IMR-90 (cell line): ENCODE data around the gene GCC2. TPM values are rescaled to one million over a fixed set of nuclear protein-coding genes. Genes with fewer than 3 reads are reported as not detected.

ENCODE experiments used
- ATAC-seq: fragments of 200-7000 bp; cut with Tn5 transposase; 2 replicates; pipeline ENCODE4 v1.9.1; 2020; ENCODE audit warnings: low read depth, mild to moderate bottlenecking, moderate library complexity
- BruUV-seq: library from RNA; stranded (reverse); fragments of 400-500 nt; replicated peaks from 2 replicates; lab custom pipeline; 2021; lab: Mats Ljungman, UMichigan
- CTCF ChIA-PET: fragments of 300-600 bp; formaldehyde crosslinking; extraction: SDS; loops from one replicate; lab custom pipeline; 2021; ENCODE audit warnings: antibody characterized with exemption; lab: Yijun Ruan, JAX
- POLR2A ChIA-PET: fragments of 300-600 bp; sonication (Branson Sonifier 250); formaldehyde crosslinking; loops from one replicate; lab custom pipeline; 2022; ENCODE audit warnings: antibody characterized with exemption; ENCODE audit not compliant: unreplicated experiment; lab: Charles Lee
- DNase-seq: peaks from one replicate; pipeline ENCODE4 v3.0.0; 2013
- H2AFZ ChIP-seq: replicated peaks from 2 replicates; pipeline ENCODE3; 2013; ENCODE audit warnings: low read length, mild to moderate bottlenecking; ENCODE audit not compliant: poor library complexity
- H2AK5ac ChIP-seq: 2 replicates; pipeline ENCODE4 v1.6.1; 2013; ENCODE audit warnings: low read depth, low read length, inconsistent platforms
- H2AK9ac ChIP-seq: replicated peaks from 2 replicates; pipeline ENCODE3; 2013; ENCODE audit warnings: mild to moderate bottlenecking, low read depth, low read length, moderate library complexity; ENCODE audit not compliant: poor library complexity
- H2BK120ac ChIP-seq: 2 replicates; pipeline ENCODE4 v1.6.1; 2013; ENCODE audit warnings: low read depth, low read length, inconsistent platforms
- H2BK15ac ChIP-seq: 3 replicates; pipeline ENCODE4 v1.6.1; 2013; ENCODE audit warnings: low read depth, low read length, inconsistent platforms
- H2BK20ac ChIP-seq: 2 replicates; pipeline ENCODE4 v1.6.1; 2013; ENCODE audit warnings: low read depth, mild to moderate bottlenecking, inconsistent platforms, low read length, moderate library complexity
- H2BK5ac ChIP-seq: 2 replicates; pipeline ENCODE4 v1.6.1; 2013; ENCODE audit warnings: mild to moderate bottlenecking, low read depth, low read length, inconsistent platforms; ENCODE audit not compliant: poor library complexity, severe bottlenecking
- H3K14ac ChIP-seq: replicated peaks from 2 replicates; pipeline ENCODE4 v1.6.1; 2013; ENCODE audit warnings: low read depth, low read length, inconsistent platforms
- H3K18ac ChIP-seq: 2 replicates; pipeline ENCODE4 v1.6.1; 2013; ENCODE audit warnings: low read depth, low read length, control low read depth
- H3K23ac ChIP-seq: 2 replicates; pipeline ENCODE4 v1.6.1; 2013; ENCODE audit warnings: low read depth, low read length, inconsistent platforms
- H3K27ac ChIP-seq: 2 replicates; pipeline ENCODE4 v1.5.1; 2013; ENCODE audit warnings: mild to moderate bottlenecking, control low read depth, low read length; ENCODE audit not compliant: insufficient read depth
- H3K27me3 ChIP-seq: 2 replicates; pipeline ENCODE4 v1.6.1; 2013; ENCODE audit warnings: low read length; ENCODE audit not compliant: control insufficient read depth, insufficient read depth
- H3K36me3 ChIP-seq: 2 replicates; pipeline ENCODE4 v1.6.1; 2013; ENCODE audit warnings: low read length, mixed read lengths; ENCODE audit not compliant: control insufficient read depth, insufficient read depth
- H3K4ac ChIP-seq: 2 replicates; pipeline ENCODE4 v1.6.1; 2013; ENCODE audit warnings: low read depth, low read length, inconsistent platforms
- H3K4me1 ChIP-seq: 2 replicates; pipeline ENCODE4 v1.6.1; 2013; ENCODE audit warnings: low read length, mixed read lengths; ENCODE audit not compliant: control insufficient read depth, insufficient read depth
- H3K4me2 ChIP-seq: 2 replicates; pipeline ENCODE4 v1.6.1; 2013; ENCODE audit warnings: low read depth, mild to moderate bottlenecking, control low read depth, low read length, moderate library complexity
- H3K4me3 ChIP-seq: 2 replicates; pipeline ENCODE4 v1.5.1; 2013; ENCODE audit warnings: low read depth, mild to moderate bottlenecking, control low read depth, low read length, moderate library complexity; ENCODE audit not compliant: insufficient read depth
- H3K56ac ChIP-seq: 2 replicates; pipeline ENCODE4 v1.6.1; 2013; ENCODE audit warnings: low read length, inconsistent platforms; ENCODE audit not compliant: insufficient read depth; ENCODE audit errors: extremely low read depth
- H3K79me1 ChIP-seq, 2 experiments: 2 replicates each; pipeline ENCODE4 v1.6.1; 2013; ENCODE audit warnings: low read length in 2 of 2, inconsistent platforms in 1 of 2, low read depth in 1 of 2
- H3K9ac ChIP-seq: 2 replicates; pipeline ENCODE4 v1.6.1; 2013; ENCODE audit warnings: low read depth, low read length, control low read depth
- H3K9me1 ChIP-seq: 2 replicates; pipeline ENCODE4 v1.6.1; 2013; ENCODE audit warnings: low read length, inconsistent platforms; ENCODE audit not compliant: insufficient read depth
- H3K9me3 ChIP-seq: 2 replicates; pipeline ENCODE4 v1.6.1; 2013; ENCODE audit warnings: low read length; ENCODE audit not compliant: control insufficient read depth, insufficient read depth
- H4K20me1 ChIP-seq: 2 replicates; pipeline ENCODE4 v1.6.1; 2013; ENCODE audit warnings: low read length, inconsistent platforms; ENCODE audit not compliant: insufficient read depth
- H4K5ac ChIP-seq: 2 replicates; pipeline ENCODE4 v1.6.1; 2013; ENCODE audit warnings: mild to moderate bottlenecking, low read depth, low read length, control low read depth
- H4K8ac ChIP-seq, 2 experiments: 2 replicates each; pipeline ENCODE4 v1.6.1; 2013; ENCODE audit warnings: low read depth in 2 of 2, low read length in 2 of 2, control low read depth in 1 of 2, inconsistent platforms in 1 of 2
- H4K91ac ChIP-seq: 2 replicates; pipeline ENCODE4 v1.6.1; 2013; ENCODE audit warnings: low read depth, low read length, inconsistent platforms; ENCODE audit not compliant: insufficient read depth
- BHLHE40 ChIP-seq: fragments of 150-350 bp; IDR thresholded peaks from 2 replicates; pipeline ENCODE4 v1.6.1; 2016; ENCODE audit warnings: mild to moderate bottlenecking, low read depth, low read length
- CEBPB ChIP-seq: IDR thresholded peaks from 2 replicates; pipeline ENCODE4 v1.6.1; 2012; ENCODE audit warnings: low read depth, low read length, improper control_type of control experiment
- CHD1 ChIP-seq: IDR thresholded peaks from 2 replicates; pipeline ENCODE4 v1.6.1; 2012; ENCODE audit warnings: low read depth, low read length, improper control_type of control experiment
- FOS ChIP-seq: fragments of 150-350 bp; IDR thresholded peaks from 2 replicates; pipeline ENCODE4 v1.6.1; 2016; ENCODE audit warnings: low read depth, low read length
- MAFK ChIP-seq: IDR thresholded peaks from 2 replicates; pipeline ENCODE4 v1.6.1; 2012; ENCODE audit warnings: low read depth, low read length, improper control_type of control experiment
- MAZ ChIP-seq: IDR thresholded peaks from 2 replicates; pipeline ENCODE4 v1.6.1; 2012; ENCODE audit warnings: low read depth, mild to moderate bottlenecking, low read length, improper control_type of control experiment, moderate library complexity, borderline replicate concordance
- MXI1 ChIP-seq: IDR thresholded peaks from 2 replicates; pipeline ENCODE4 v1.6.1; 2012; ENCODE audit warnings: low read depth, mild to moderate bottlenecking, low read length, moderate library complexity, borderline replicate concordance
- NFE2L2 ChIP-seq: fragments of 150-350 bp; IDR thresholded peaks from 2 replicates; pipeline ENCODE4 v1.6.1; 2016; ENCODE audit warnings: low read depth, mild to moderate bottlenecking, low read length
- POLR2A ChIP-seq: IDR thresholded peaks from 2 replicates; pipeline ENCODE4 v1.6.1; 2012; ENCODE audit warnings: mild to moderate bottlenecking, low read depth, low read length
- RAD21 ChIP-seq: IDR thresholded peaks from 2 replicates; pipeline ENCODE4 v1.6.1; 2012; ENCODE audit warnings: low read length, improper control_type of control experiment
- RCOR1 ChIP-seq: IDR thresholded peaks from 2 replicates; pipeline ENCODE4 v1.6.1; 2012; ENCODE audit warnings: mild to moderate bottlenecking, low read length, improper control_type of control experiment; ENCODE audit not compliant: insufficient replicate concordance
- RFX5 ChIP-seq: IDR thresholded peaks from 2 replicates; pipeline ENCODE4 v1.8.0; 2012; ENCODE audit warnings: low read depth, mild to moderate bottlenecking, low read length, moderate library complexity
- SMC3 ChIP-seq: fragments of 150-350 bp; IDR thresholded peaks from 2 replicates; pipeline ENCODE4 v1.6.1; 2016; ENCODE audit warnings: low read depth, mild to moderate bottlenecking, antibody characterized with exemption, low read length, moderate library complexity
- WGBS, 2 experiments: methylation state at CpG; one replicate each; pipeline versions ENCODE4 v1.1.5 to v1.1.7; 2013; ENCODE audit warnings: missing lambda C conversion rate in 2 of 2; ENCODE audit not compliant: insufficient read length in 1 of 2; ENCODE audit errors: extremely low coverage in 2 of 2; 5-methylcytosine and 5-hydroxymethylcytosine counted together
- dilution Hi-C: fragments of 300-500 bp; cut with HindIII; formaldehyde crosslinking; loops from one replicate; pipeline ENCODE4 v1.14.3; 2018; ENCODE audit warnings: low sequenced_read_pairs; ENCODE audit not compliant: unreplicated experiment
- in situ Hi-C: fragments of 300-500 bp; cut with MboI; formaldehyde crosslinking; loops from 3 replicates; pipeline ENCODE4 v1.14.3; 2019; ENCODE audit warnings: low sequenced_read_pairs, inconsistent platforms, mixed read lengths
- intact Hi-C: fragments of 100-400 bp; cut with micrococcal nuclease; formaldehyde crosslinking; loops from 2 replicates; pipeline ENCODE4 v1.10.0; 2022
- polyA plus RNA-seq, 3 experiments: library from polyadenylated mRNA; depleted of rRNA; stranded (reverse); fragments of >200 nt; gene quantifications; 2 replicates each; pipeline ENCODE4 v1.2.3, GENCODE V29; 2012; ENCODE audit warnings: low replicate concordance in 1 of 3
- total RNA-seq: library from RNA; depleted of rRNA; stranded (reverse); fragments of >200 nt; gene quantifications from 2 replicates; pipeline ENCODE4 v1.2.3, GENCODE V29; 2012
- TF ChIP-seq, protein P1 (sequence below): conservative IDR thresholded peaks from 2 replicates; pipeline ENCODE4 v1.5.1; 2012; ENCODE audit warnings: mild to moderate bottlenecking, low read depth, low read length, improper control_type of control experiment
- TF ChIP-seq, protein P2 (sequence below): fragments of 150-350 bp; IDR thresholded peaks from 2 replicates; pipeline ENCODE4 v1.6.1; 2016; ENCODE audit warnings: low read depth, mild to moderate bottlenecking, low read length, moderate library complexity, borderline replicate concordance
- TF ChIP-seq, protein P3 (sequence below): fragments of 150-350 bp; IDR thresholded peaks from 2 replicates; pipeline ENCODE4 v1.6.1; 2017; ENCODE audit warnings: mild to moderate bottlenecking, antibody characterized with exemption, low read length, low read depth

The GCC2 gene
- total and polyA plus RNA-seq, 2 of the 4 experiments (the other 2 are of a cell fraction), result 6.4 to 8.6 TPM

DNA sequence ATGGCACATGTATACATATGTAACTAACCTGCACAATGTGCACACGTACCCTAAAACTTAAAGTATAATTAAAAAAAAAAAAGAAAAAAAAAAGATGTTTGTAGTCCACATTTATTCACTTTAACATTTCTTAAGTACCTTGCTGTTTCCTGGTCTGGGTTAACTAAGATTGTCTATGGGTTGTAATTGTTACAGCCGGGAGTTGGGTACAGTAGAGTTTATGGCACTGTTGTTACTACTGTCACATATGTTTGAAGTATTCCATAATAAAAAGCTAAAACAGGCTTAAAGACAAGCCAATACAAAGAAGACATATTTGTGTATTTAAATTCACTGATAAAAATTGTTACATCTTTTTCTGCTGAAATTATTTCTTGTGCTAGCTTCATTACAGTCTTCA, 36.2 kb downstream of the GCC2 start:
- TF ChIP-seq MAFK (no peak), CHD1 (no peak), RCOR1 (no peak), CEBPB (no peak), RFX5 (no peak), MAZ (no peak), NFE2L2 (no peak), SMC3 (no peak), POLR2A (no peak), MXI1 (no peak), FOS (no peak), BHLHE40 (no peak), RAD21 (no peak)
- TF ChIP-seq, protein P1, sequence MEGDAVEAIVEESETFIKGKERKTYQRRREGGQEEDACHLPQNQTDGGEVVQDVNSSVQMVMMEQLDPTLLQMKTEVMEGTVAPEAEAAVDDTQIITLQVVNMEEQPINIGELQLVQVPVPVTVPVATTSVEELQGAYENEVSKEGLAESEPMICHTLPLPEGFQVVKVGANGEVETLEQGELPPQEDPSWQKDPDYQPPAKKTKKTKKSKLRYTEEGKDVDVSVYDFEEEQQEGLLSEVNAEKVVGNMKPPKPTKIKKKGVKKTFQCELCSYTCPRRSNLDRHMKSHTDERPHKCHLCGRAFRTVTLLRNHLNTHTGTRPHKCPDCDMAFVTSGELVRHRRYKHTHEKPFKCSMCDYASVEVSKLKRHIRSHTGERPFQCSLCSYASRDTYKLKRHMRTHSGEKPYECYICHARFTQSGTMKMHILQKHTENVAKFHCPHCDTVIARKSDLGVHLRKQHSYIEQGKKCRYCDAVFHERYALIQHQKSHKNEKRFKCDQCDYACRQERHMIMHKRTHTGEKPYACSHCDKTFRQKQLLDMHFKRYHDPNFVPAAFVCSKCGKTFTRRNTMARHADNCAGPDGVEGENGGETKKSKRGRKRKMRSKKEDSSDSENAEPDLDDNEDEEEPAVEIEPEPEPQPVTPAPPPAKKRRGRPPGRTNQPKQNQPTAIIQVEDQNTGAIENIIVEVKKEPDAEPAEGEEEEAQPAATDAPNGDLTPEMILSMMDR, result no peak
- TF ChIP-seq, protein P2, sequence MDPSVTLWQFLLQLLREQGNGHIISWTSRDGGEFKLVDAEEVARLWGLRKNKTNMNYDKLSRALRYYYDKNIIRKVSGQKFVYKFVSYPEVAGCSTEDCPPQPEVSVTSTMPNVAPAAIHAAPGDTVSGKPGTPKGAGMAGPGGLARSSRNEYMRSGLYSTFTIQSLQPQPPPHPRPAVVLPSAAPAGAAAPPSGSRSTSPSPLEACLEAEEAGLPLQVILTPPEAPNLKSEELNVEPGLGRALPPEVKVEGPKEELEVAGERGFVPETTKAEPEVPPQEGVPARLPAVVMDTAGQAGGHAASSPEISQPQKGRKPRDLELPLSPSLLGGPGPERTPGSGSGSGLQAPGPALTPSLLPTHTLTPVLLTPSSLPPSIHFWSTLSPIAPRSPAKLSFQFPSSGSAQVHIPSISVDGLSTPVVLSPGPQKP, result no peak
- TF ChIP-seq, protein P3, sequence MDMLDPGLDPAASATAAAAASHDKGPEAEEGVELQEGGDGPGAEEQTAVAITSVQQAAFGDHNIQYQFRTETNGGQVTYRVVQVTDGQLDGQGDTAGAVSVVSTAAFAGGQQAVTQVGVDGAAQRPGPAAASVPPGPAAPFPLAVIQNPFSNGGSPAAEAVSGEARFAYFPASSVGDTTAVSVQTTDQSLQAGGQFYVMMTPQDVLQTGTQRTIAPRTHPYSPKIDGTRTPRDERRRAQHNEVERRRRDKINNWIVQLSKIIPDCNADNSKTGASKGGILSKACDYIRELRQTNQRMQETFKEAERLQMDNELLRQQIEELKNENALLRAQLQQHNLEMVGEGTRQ, result no peak
- Histone ChIP-seq H3K9me3 (no peaks in the 10 kb centered on the region), H3K18ac (no peak overlapping the region), H3K4ac (no peak overlapping the region), H2BK20ac (no peak overlapping the region), H2AFZ (no peak overlapping the region), H2AK5ac (no peak overlapping the region), H3K36me3 (peaks cover 24% of the 10 kb centered on the region), H3K9me1 (no peaks in the 10 kb centered on the region; the same call in 1 of the 2 replicates), H2BK120ac (no peak overlapping the region), H2AK9ac (no peak overlapping the region), H3K9ac (no peak overlapping the region), H3K27ac (no peak overlapping the region), H4K5ac (no peak overlapping the region), H3K27me3 (no peaks in the 10 kb centered on the region), H2BK15ac (no peak overlapping the region), H2BK5ac (no peak overlapping the region), H3K4me1 (0 out of 2 replicates have a peak, but pooled peaks cover 1% of the 10 kb centered on the region), H3K56ac (no peak overlapping the region), H3K14ac (no peak overlapping the region), H3K4me2 (no peak overlapping the region), H4K91ac (no peak overlapping the region), H3K4me3 (no peak overlapping the region), H3K79me1 (no peaks in the 10 kb centered on the region), H4K8ac (no peak overlapping the region), H3K23ac (no peak overlapping the region), H4K20me1 (no peaks in the 10 kb centered on the region)
- CTCF ChIA-PET, result interaction anchor here (0.6 kb wide), 1 partner anchor 89 kb away, joined by 4 read pairs; no protein-coding TSS in a partner anchor
- WGBS, 2 experiments, result no CpG with 5 or more reads among the region's 2 CpGs
- ATAC-seq (no peak), DNase-seq (no peak)
- dilution Hi-C loops (no loop called here), intact Hi-C loops (no loop called here), in situ Hi-C loops (no loop called here)
- POLR2A ChIA-PET, result no interaction called here
- no TSS peak for BruUV-seq
